Thoracic aorta (tissue), 2 donors: ENCODE measurements around the gene THAP7. TPM values are rescaled to one million over a fixed set of nuclear protein-coding genes. Genes with fewer than 3 reads are reported as not detected.
A peak's percentile ranks its signal among the peaks of the same experiment; 100 is the strongest.

Source experiments
- ATAC-seq: fragments of 150-250 bp; one replicate; pipeline ENCODE4 v1.8.0; 2017; ENCODE audit warnings: low read depth; ENCODE audit not compliant: insufficient number of reproducible peaks, low FRiP score
- DNase-seq: peaks from one replicate; pipeline ENCODE4 v3.0.0-alpha.2; 2020; ENCODE audit warnings: low spot score
- H3K27ac ChIP-seq, 2 donors: fragments of 200-600 bp; sonication (generic); 1 replicate in 1 of 2; 2 replicates in 1 of 2; pipeline ENCODE4 v1.5.1; 2016; ENCODE audit warnings: mild to moderate bottlenecking in 2 of 2, moderate library complexity in 2 of 2
- H3K27me3 ChIP-seq: fragments of 200-600 bp; sonication (generic); replicated peaks from 2 replicates; pipeline ENCODE4 v1.6.0; 2016; ENCODE audit warnings: mild to moderate bottlenecking; ENCODE audit not compliant: insufficient read depth
- H3K36me3 ChIP-seq: fragments of 200-600 bp; sonication (generic); one replicate; pipeline ENCODE4 v1.5.1; 2016
- H3K4me1 ChIP-seq, 2 donors: fragments of 200-600 bp; sonication (generic); 1 replicate in 1 of 2; 2 replicates in 1 of 2; pipeline versions ENCODE4 v1.5.1 to v1.6.0; 2016; ENCODE audit warnings: low read depth in 2 of 2, mild to moderate bottlenecking in 1 of 2; ENCODE audit not compliant: control insufficient read depth in 1 of 2
- H3K4me3 ChIP-seq: fragments of 200-600 bp; sonication (generic); 2 replicates; pipeline ENCODE4 v1.5.1; 2016; ENCODE audit warnings: mild to moderate bottlenecking
- H3K9me3 ChIP-seq: fragments of 200-600 bp; sonication (generic); 2 replicates; pipeline ENCODE4 v1.5.1; 2016
- total RNA-seq, 2 donors: library from RNA; depleted of rRNA; stranded (reverse); fragments of >200 nt; gene quantifications; one replicate each; pipeline versions ENCODE4 v1.1.0 to v1.2.3, GENCODE V29; 2016
- TF ChIP-seq, protein P1 (sequence below): fragments of 200-600 bp; sonication (generic); IDR thresholded peaks from one replicate; pipeline ENCODE4 v1.5.1; 2019; ENCODE audit warnings: antibody characterized with exemption

THAP7 gene
- total RNA-seq, 2 donors from 2014 or later = 38.3 to 60.0 TPM

DNA sequence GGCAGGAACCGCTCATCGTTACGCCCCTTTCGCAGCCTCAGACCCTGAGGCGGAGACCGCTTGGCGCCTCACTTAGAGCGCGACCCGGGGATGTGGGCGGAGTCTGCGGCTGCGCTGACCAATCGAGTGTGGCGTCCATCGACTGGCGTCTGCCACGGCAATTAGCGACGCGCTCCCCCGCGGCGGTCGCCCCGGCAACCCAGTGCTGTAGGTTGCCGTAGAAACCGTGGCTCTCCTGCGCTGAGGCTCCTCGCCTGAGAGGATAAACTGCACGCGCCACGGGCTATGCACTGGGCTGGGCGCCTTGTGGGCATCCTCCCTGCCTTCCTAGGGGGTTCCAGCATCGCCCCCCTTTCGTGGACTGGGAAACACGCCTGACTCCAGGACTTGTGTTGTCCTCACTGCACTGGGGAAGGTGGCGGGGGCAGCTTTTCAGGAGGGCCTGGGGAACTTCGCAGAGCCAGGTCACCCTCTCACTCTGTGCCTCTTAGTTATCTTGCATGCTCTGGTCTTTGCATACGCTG is 12.3 kb upstream of the THAP7 start:
- ATAC-seq = peak; percentile 64
- DNase-seq = peak; percentile 42
- H3K27ac ChIP-seq = peak overlapping the region in 1 of 2 donors; percentile 55
- H3K27me3 ChIP-seq = no peaks in the 10 kb centered on the region
- peak overlapping the region; percentile 72 for H3K4me3 ChIP-seq
- peaks cover 15 to 26% of the 10 kb centered on the region in 2 donors for H3K4me1 ChIP-seq
- no peaks in the 10 kb centered on the region for H3K36me3 ChIP-seq
- TF ChIP-seq, protein P1, sequence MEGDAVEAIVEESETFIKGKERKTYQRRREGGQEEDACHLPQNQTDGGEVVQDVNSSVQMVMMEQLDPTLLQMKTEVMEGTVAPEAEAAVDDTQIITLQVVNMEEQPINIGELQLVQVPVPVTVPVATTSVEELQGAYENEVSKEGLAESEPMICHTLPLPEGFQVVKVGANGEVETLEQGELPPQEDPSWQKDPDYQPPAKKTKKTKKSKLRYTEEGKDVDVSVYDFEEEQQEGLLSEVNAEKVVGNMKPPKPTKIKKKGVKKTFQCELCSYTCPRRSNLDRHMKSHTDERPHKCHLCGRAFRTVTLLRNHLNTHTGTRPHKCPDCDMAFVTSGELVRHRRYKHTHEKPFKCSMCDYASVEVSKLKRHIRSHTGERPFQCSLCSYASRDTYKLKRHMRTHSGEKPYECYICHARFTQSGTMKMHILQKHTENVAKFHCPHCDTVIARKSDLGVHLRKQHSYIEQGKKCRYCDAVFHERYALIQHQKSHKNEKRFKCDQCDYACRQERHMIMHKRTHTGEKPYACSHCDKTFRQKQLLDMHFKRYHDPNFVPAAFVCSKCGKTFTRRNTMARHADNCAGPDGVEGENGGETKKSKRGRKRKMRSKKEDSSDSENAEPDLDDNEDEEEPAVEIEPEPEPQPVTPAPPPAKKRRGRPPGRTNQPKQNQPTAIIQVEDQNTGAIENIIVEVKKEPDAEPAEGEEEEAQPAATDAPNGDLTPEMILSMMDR = no peak
- H3K9me3 ChIP-seq = no peaks in the 10 kb centered on the region

DNA sequence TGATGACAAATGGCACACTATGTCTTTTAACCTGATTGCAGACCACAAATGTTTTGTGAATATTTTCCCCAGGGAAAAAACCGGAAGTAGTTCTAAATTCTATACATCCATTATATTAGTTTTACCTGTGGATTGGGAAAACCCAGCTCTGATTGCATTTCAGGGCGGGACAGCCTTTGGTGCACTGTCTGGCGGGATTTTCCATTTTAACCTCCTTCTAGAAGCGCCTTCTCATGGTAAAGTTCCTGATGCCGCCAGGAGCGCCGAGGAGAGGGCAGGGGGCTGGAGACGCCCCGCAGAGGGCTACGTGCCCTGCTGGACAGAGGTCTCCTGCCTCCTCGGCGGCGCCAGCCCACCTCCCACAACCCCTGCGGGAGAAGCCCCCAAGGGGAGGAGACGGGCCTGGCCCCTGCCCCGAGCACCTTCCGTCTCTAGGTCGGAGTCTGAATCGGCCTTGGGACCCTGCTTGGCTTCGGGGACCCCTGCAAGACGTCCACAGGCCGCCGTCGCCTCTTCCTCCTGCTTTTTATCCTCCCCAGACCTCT is 11.8 kb upstream of the THAP7 start:
- TF ChIP-seq, protein P1 = no peak
- Histone ChIP-seq H3K4me1 (peaks cover 15 to 26% of the 10 kb centered on the region in 2 donors), H3K27me3 (no peaks in the 10 kb centered on the region), H3K27ac (peak overlapping the region in 1 of 2 donors; percentile 55), H3K36me3 (no peaks in the 10 kb centered on the region), H3K9me3 (no peaks in the 10 kb centered on the region), H3K4me3 (peak overlapping the region; percentile 72)
- ATAC-seq (no peak), DNase-seq (no peak)

DNA sequence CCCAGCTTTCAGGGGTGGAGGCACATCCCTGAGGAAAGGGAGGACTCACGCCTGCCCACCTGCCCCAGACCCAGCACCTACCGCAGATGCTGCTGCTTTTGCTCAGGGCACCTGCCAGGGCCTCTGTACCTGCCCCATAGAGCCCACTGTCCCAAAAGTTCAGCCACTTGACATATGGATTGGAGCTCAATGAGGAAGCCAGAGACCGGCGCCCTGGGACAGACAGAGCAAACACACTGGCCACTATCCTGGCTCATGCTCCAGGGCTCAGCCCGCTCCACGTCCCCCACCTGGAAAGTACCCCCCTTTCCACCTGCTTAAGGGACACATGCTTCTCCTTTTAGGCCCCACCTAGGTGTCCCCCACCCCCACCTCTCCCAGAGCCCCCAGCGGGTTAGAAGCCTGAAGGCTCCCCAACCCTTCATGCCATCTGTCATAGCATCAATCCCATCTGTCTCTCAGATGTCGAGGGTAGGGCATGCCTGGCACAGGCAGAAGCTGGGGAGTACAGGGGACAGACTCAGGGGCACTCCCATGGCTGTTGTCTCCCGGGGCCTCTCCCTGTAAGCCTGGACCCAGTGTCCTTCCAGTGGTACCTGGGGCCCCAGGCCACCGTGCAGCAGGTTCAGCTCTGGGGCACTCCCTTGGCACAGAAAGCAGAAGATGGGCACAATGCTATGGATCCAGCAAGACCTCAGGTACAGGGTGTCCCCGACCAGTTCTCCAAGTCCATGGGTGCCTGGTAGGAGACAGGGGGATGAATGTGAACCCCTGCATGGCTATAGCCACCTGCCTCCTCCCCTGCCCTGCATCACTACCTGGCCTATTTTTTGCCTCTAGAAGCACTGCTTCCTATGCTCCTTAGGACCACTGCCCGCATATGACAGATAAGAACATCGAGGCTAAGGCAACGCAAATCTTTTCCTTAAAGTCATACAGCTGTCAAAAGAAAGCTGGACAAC is 10.8 kb upstream of the THAP7 start:
- DNase-seq = no peak
- Histone ChIP-seq H3K36me3 (no peaks in the 10 kb centered on the region), H3K27me3 (no peaks in the 10 kb centered on the region), H3K27ac (no peak overlapping the region), H3K4me1 (peaks cover 15 to 26% of the 10 kb centered on the region in 2 donors), H3K4me3 (no peak overlapping the region), H3K9me3 (no peaks in the 10 kb centered on the region)
- TF ChIP-seq, protein P1 = no peak
- ATAC-seq = no peak

DNA sequence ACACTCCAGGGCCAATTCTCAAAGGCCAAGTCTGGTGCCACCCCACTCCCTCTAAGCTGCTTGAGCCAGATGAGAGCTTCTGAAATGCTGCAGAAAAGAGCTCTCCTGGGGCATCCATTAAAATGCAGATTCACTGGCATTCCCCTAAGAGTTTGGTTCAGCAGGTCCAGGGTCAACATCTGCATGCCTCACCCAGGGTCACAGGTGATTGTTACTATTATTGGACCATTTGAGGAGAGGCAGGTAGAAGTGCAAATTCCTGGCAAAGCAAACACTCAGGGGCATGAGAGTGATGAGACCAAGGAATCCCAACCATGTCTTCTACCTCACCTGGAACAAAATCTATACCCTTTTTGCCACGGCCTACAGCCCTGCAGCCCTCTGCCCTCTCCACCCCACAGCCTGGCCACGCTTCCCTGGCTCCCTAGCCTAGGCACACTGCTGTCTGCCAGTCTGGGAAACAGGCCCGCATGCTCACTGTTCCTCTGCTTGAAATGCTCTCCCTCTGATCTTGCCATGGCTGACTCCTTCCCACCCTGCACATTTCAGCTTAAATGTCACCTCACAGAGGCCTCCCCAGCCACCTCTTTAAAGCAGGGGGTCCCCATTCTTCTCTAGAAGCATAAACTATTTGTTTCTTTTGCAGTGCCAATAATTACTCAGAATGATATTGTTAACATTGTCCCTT is 8.7 kb upstream of the THAP7 start:
- no peak overlapping the region for H3K27ac ChIP-seq
- H3K9me3 ChIP-seq = no peaks in the 10 kb centered on the region
- H3K4me1 ChIP-seq = peaks cover 13 to 21% of the 10 kb centered on the region in 2 donors
- ATAC-seq (no peak), DNase-seq (no peak)
- TF ChIP-seq, protein P1 = no peak
- no peaks in the 10 kb centered on the region for H3K36me3 ChIP-seq
- H3K27me3 ChIP-seq = no peaks in the 10 kb centered on the region
- no peak overlapping the region for H3K4me3 ChIP-seq
